GM10847 (cell line): ENCODE results near the gene TCP11X1.
"Not testable (repeated sequence)": the region's sequence is repeated elsewhere in the genome, so short reads cannot be mapped to it uniquely, and the experiment has no call there.

ENCODE experiments used
- POLR2A ChIP-seq: IDR thresholded peaks from 2 replicates; pipeline ENCODE4 v1.6.1; 2011; ENCODE audit not compliant: insufficient read length; ENCODE audit errors: extremely low read depth

TCP11X1 gene

GRCh38 chrX:102214986-102215385 is at the start of gene TCP11X1:
Gene TCP11X1 (plus strand): TSS chrX:102215301.
- not testable (repeated sequence) for TF ChIP-seq POLR2A

- no peak for TF ChIP-seq POLR2A
Observed at GRCh38 chrX:102185967-102186720, 29.0 kb upstream of the TCP11X1 start.

GRCh38 chrX:102246893-102247292 is 31.8 kb downstream of the TCP11X1 start, which contains the start of gene NXF2:
Gene NXF2 (plus strand): TSS chrX:102247167. CDS start chrX:102307079, 59,912 bp downstream.
- not testable (repeated sequence) for TF ChIP-seq POLR2A
